Right lobe of liver (tissue), 6 donors: Measurements from ENCODE around the gene COMT. TPM values are rescaled to one million over a fixed set of nuclear protein-coding genes. Genes with fewer than 3 reads are reported as not detected.

ENCODE experiments used
- ATAC-seq, 4 donors: fragments of 200-7000 bp; cut with Tn5 transposase; one replicate each; pipeline ENCODE4 v1.9.1; 2020; ENCODE audit warnings: mild to moderate bottlenecking in 4 of 4, moderate library complexity in 4 of 4
- DNase-seq, 3 donors: peaks; one replicate each; pipeline ENCODE4 v3.0.0-alpha.2; 2020
- H3K27ac ChIP-seq, 3 donors: fragments of 200-600 bp; one replicate each; pipeline ENCODE4 v1.8.0; 2022
- H3K27me3 ChIP-seq, 2 donors: fragments of 200-600 bp; one replicate each; pipeline ENCODE4 v1.8.0; 2022
- H3K36me3 ChIP-seq, 4 donors: fragments of 200-600 bp; sonication (generic) in 1 of 4; one replicate each; pipeline versions ENCODE4 v1.5.1 to v1.8.0; 2017 to 2022; ENCODE audit warnings: control low read depth in 1 of 4
- H3K4me1 ChIP-seq, 4 donors: fragments of 200-600 bp; sonication (generic) in 1 of 4; one replicate each; pipeline versions ENCODE4 v1.5.1 to v1.8.0; 2017 to 2022; ENCODE audit warnings: control low read depth in 1 of 4
- H3K4me3 ChIP-seq, 3 donors: fragments of 200-600 bp; one replicate each; pipeline ENCODE4 v1.8.0; 2022
- H3K9me3 ChIP-seq, 4 donors: fragments of 200-600 bp; sonication (generic) in 1 of 4; one replicate each; pipeline versions ENCODE4 v1.5.1 to v1.8.0; 2017 to 2022; ENCODE audit warnings: control low read depth in 1 of 4
- POLR2A ChIP-seq: fragments of 450-650 bp; IDR thresholded peaks from one replicate; pipeline ENCODE4 v1.6.1; 2017; ENCODE audit warnings: antibody characterized with exemption, mild to moderate bottlenecking
- WGBS: methylation state at CpG from one replicate; pipeline ENCODE4 v1.1.6; 2018; ENCODE audit warnings: low coverage, low lambda C conversion rate; ENCODE audit not compliant: insufficient coverage; ENCODE audit errors: missing lambda C conversion rate; 5-methylcytosine and 5-hydroxymethylcytosine counted together
- intact Hi-C, 2 donors: fragments of 100-400 bp; cut with DNase I; formaldehyde crosslinking; loops; one replicate each; pipeline versions ENCODE4 v1.11.2 to v1.14.1; 2022
- total RNA-seq, 6 experiments: library from RNA; depleted of rRNA in 2 of 6; stranded (reverse); fragments of >200 nt in 2 of 6; fragmentation: NEBNext Ultra II Directional in 3 of 6; extraction: Animal tissue kit (Norgen Biotek cat#: 25700) in 3 of 6; gene quantifications; one replicate each; pipeline versions ENCODE4 v1.1.0 to v1.2.4, GENCODE V29; 2016 to 2023
- TF ChIP-seq, protein P1 (sequence below), 4 donors: fragments of 200-600 bp in 3 of 4; fragments of 450-650 bp in 1 of 4; IDR thresholded peaks; one replicate each; pipeline versions ENCODE4 v1.5.1 to v1.8.0; 2016 to 2022; ENCODE audit warnings: antibody characterized with exemption in 4 of 4, mild to moderate bottlenecking in 2 of 4
- donor health status: DM: no; HTN: yes; CAD: no.
- donor health status: DM: no; HTN: no; CAD: no.
- donor health status: DM: no; HTN: no; CAD: no.
- donor health status: DM: no; HTN: yes; CAD: no.
- donor health status: DM: no; HTN: yes; CAD: no.

Gene COMT
- total RNA-seq, 6 experiments from 2014 or later: 144 to 270 (median 200) TPM

DNA sequence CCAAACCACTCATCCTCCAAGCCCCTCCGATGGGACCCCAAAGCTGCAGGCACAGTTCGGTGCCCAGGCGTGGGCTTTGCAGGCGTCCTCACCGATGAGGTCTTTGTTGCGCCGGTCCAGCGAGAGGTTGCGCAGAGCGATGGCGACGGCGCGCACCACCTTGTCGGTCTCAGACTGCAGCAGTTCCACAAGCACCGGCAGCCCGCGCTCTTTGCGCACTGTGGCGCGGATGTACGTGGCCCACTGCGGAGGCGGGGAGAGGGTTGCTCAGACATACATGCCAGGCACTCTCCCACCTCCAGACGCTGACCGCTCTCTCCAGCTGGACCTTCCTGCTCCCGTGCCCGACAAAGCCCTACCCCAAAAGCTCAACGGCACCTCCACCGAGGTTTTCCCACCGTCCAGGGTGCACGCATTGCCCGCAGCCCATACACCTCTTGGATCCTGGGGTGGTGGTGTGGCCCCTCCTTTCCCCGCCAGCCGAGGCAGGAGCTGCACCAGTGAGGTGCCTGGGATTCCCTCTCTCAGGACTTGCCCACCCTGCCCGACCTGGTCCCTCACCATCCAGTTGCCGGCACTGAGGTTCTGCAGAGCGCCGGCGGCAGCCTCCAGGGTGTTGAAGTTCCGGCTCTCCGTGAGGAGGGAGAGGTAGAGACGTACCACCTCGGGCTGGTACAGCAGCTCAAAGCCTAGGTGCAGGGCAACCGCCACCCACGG, 32.1 kb downstream of the COMT start:
- Histone ChIP-seq H3K4me3 (no peak overlapping the region), H3K27me3 (no peaks in the 10 kb centered on the region), H3K9me3 (no peaks in the 10 kb centered on the region), H3K27ac (no peak overlapping the region), H3K36me3 (peaks cover 0 to 6% (median 0%) of the 10 kb centered on the region in 4 donors), H3K4me1 (peaks cover 0 to 39% (median 19%) of the 10 kb centered on the region in 4 donors)
- no peak for ATAC-seq
- 100% methylated on average over 1 of the region's 46 CpGs for WGBS
- TF ChIP-seq POLR2A: no peak
- TF ChIP-seq, protein P1, sequence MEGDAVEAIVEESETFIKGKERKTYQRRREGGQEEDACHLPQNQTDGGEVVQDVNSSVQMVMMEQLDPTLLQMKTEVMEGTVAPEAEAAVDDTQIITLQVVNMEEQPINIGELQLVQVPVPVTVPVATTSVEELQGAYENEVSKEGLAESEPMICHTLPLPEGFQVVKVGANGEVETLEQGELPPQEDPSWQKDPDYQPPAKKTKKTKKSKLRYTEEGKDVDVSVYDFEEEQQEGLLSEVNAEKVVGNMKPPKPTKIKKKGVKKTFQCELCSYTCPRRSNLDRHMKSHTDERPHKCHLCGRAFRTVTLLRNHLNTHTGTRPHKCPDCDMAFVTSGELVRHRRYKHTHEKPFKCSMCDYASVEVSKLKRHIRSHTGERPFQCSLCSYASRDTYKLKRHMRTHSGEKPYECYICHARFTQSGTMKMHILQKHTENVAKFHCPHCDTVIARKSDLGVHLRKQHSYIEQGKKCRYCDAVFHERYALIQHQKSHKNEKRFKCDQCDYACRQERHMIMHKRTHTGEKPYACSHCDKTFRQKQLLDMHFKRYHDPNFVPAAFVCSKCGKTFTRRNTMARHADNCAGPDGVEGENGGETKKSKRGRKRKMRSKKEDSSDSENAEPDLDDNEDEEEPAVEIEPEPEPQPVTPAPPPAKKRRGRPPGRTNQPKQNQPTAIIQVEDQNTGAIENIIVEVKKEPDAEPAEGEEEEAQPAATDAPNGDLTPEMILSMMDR (IDR thresholded peaks at IDR 0.05): no peak
- no peak for DNase-seq
- intact Hi-C loops: loop anchor here (10.0 kb wide), 2 partner anchors 51 to 141 kb away; partner anchors contain the start of genes RANBP1 (in 2 of the 2), TRMT2A (in 2 of the 2) and TANGO2 (in 1 of the 2)

DNA sequence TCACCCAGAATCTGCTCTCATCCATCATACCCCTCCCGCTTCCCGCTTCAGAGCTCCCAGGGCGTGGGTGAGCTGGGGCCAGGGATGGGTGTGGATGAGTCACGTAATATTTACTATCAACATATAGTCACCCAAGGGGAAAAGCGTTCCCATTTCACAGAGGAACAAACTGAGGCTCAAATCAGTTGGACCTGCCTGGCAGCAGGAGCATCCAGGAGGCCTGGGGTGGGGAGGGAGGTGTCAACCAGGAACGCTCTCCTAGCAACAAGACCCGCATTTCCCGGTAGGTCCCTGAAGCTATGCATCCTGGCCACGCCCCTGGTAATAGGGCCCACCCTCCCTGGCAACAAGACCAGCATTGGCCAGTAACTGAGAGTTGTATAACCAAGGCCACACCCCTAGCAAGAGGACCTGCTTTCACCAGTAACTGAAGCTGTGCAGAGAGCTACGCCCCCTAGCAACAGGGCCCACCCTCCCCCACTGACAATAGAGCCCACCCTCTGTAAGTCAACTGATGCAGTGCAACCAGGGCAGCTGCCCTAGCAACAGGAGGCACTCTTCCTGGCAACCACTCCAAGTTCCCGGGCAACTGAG, 32.8 kb downstream of the COMT start:
- peaks cover 0 to 6% (median 0%) of the 10 kb centered on the region in 4 donors for H3K36me3 ChIP-seq
- intact Hi-C loops: loop anchor here (10.0 kb wide), 2 partner anchors 50 to 140 kb away; partner anchors contain the start of genes RANBP1 (in 2 of the 2), TRMT2A (in 2 of the 2) and TANGO2 (in 1 of the 2)
- no peaks in the 10 kb centered on the region for H3K27me3 ChIP-seq
- H3K9me3 ChIP-seq: no peaks in the 10 kb centered on the region
- ATAC-seq (no peak), DNase-seq (no peak)
- H3K4me3 ChIP-seq: no peak overlapping the region
- peaks cover 0 to 33% (median 15%) of the 10 kb centered on the region in 4 donors for H3K4me1 ChIP-seq
- WGBS: no CpG with 5 or more reads among the region's 11 CpGs
- H3K27ac ChIP-seq: no peak overlapping the region
- TF ChIP-seq POLR2A: no peak
- TF ChIP-seq, protein P1 (IDR thresholded peaks at IDR 0.05): no peak

DNA sequence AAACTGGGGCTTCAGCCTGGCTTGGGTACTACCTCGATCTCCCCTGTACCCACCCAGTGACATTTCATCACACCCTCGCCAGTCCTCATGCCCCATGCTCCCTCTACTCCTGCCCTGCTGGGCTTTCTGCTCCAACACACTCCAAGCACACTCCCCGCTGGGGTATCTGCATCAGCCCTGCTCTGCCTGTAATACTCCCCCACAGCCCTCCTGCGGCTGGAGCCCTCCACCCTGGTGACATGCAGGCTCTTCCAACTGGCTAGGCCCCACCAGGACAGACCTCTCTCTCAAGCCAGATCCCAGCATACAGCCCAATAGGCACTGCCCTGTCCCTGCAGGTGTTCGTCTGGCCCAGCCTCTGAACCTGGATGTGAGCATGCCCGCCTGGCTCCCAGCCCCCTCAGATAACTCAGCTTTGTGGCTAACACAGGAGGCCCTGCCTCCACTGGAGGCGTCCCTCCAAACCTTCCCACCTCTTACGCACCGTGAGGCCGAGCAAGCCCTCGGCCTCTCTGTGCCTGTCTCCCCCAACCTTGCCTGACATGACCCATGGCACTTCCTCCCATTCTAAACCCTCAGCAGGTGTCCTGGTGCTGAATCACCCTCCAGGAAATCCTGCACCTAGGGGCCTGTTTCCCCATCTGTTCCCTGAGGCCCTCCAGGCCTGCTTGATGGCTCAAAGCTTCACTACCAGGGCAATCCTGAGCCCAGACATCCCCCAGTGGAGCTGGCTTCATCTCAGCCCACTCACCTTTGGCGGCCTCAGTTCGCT, 33.5 kb downstream of the COMT start:
- intact Hi-C loops: loop anchor here (5.0 to 10.0 kb wide), 3 partner anchors 42 to 140 kb away; partner anchors contain the start of genes RANBP1 (in 2 of the 2), TRMT2A (in 2 of the 2), ARVCF (in 1 of the 2) and TANGO2 (in 1 of the 2)
- no peak for ATAC-seq
- 77% methylated on average over 5 of the region's 13 CpGs for WGBS

DNA sequence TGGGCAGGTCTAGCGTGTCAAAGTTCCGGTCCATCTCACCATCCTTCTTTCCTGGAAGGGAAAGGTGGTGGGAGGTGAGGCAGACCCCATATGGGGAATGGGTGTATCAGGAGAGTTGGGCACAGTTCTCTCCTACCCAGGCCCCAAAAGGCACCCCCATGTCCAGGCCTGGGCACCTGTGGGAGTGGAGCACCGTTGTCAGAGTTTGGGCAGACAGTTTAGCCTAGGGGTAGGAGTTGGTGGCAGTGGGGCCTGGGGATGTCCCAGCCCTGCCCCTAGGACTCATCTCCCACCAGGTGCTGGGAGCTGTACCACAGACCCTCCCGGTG, 34.1 kb downstream of the COMT start:
- ATAC-seq (no peak), DNase-seq (no peak)
- Histone ChIP-seq H3K9me3 (no peaks in the 10 kb centered on the region), H3K4me1 (peaks cover 0 to 21% (median 10%) of the 10 kb centered on the region in 4 donors), H3K36me3 (peaks cover 0 to 6% (median 0%) of the 10 kb centered on the region in 4 donors), H3K27me3 (no peaks in the 10 kb centered on the region), H3K27ac (no peak overlapping the region), H3K4me3 (no peak overlapping the region)
- WGBS: 81% methylated on average over 2 of the region's 4 CpGs
- intact Hi-C loops: loop anchor here (5.0 to 10.0 kb wide), 3 partner anchors 42 to 139 kb away; partner anchors contain the start of genes RANBP1 (in 2 of the 2), TRMT2A (in 2 of the 2), ARVCF (in 1 of the 2) and TANGO2 (in 1 of the 2)
- TF ChIP-seq POLR2A: no peak
- TF ChIP-seq, protein P1 (IDR thresholded peaks at IDR 0.05): no peak

More for the DNA sequence above, 33.5 kb downstream of the COMT start:
- Histone ChIP-seq H3K27me3 (no peaks in the 10 kb centered on the region), H3K4me1 (peaks cover 0 to 26% (median 13%) of the 10 kb centered on the region in 4 donors), H3K27ac (no peak overlapping the region), H3K36me3 (peaks cover 0 to 6% (median 0%) of the 10 kb centered on the region in 4 donors), H3K4me3 (no peak overlapping the region), H3K9me3 (no peaks in the 10 kb centered on the region)
- no peak for TF ChIP-seq POLR2A
- TF ChIP-seq, protein P1 (IDR thresholded peaks at IDR 0.05): no peak
- DNase-seq: no peak
